Measurements from ENCODE around the gene GTF2E1. TPM values are rescaled to one million over a fixed set of nuclear protein-coding genes. Genes with fewer than 3 reads are reported as not detected.

The GTF2E1 gene
- total and polyA plus RNA-seq, 2 of the 4 experiments (the other 2 are of a cell fraction): 8.2 to 18.5 TPM

- Histone ChIP-seq H3K56ac (ENCODE audit: extremely low read depth, insufficient read depth, low read length) (no peak overlapping the region), H2AFZ (replicated peaks; ENCODE audit: low read length, poor library complexity) (no peak overlapping the region), H2AK5ac (ENCODE audit: low read depth, low read length) (no peak overlapping the region), H3K4me2 (ENCODE audit: low read depth, low read length) (no peak overlapping the region), H4K8ac (ENCODE audit: low read depth in 2 of 2, low read length in 2 of 2) (no peak overlapping the region), H3K27me3 (ENCODE audit: control insufficient read depth, insufficient read depth, low read length) (no peaks in the 10 kb centered on the region), H4K91ac (ENCODE audit: insufficient read depth, low read depth, low read length) (no peak overlapping the region), H3K9me1 (ENCODE audit: insufficient read depth, low read length) (peaks cover 5% of the 10 kb centered on the region), H3K4me1 (ENCODE audit: control insufficient read depth, insufficient read depth, low read length) (peaks cover 4% of the 10 kb centered on the region), H3K36me3 (ENCODE audit: control insufficient read depth, insufficient read depth, low read length) (0 out of 2 replicates have a peak, but pooled peaks cover 1% of the 10 kb centered on the region), H3K18ac (ENCODE audit: low read depth, low read length) (no peak overlapping the region), H3K4ac (ENCODE audit: low read depth, low read length) (no peak overlapping the region), H3K4me3 (ENCODE audit: insufficient read depth, low read depth, low read length) (no peak overlapping the region), H4K20me1 (ENCODE audit: insufficient read depth, low read length) (no peaks in the 10 kb centered on the region), H3K9ac (ENCODE audit: low read depth, low read length) (no peak overlapping the region), H2BK120ac (ENCODE audit: low read depth, low read length) (no peak overlapping the region), H4K5ac (ENCODE audit: low read depth, low read length) (no peak overlapping the region), H2BK5ac (ENCODE audit: low read depth, low read length, poor library complexity, severe bottlenecking) (no peak overlapping the region), H3K14ac (replicated peaks; ENCODE audit: low read depth, low read length) (no peak overlapping the region), H3K9me3 (ENCODE audit: control insufficient read depth, insufficient read depth, low read length) (no peaks in the 10 kb centered on the region), H2AK9ac (replicated peaks; ENCODE audit: low read depth, low read length, poor library complexity) (no peak overlapping the region), H2BK20ac (ENCODE audit: low read depth, low read length) (no peak overlapping the region), H2BK15ac (ENCODE audit: low read depth, low read length) (no peak overlapping the region), H3K79me1 (ENCODE audit: low read depth in 1 of 2, low read length in 2 of 2) (peaks cover 37 to 50% of the 10 kb centered on the region in 2 experiments), H3K23ac (ENCODE audit: low read depth, low read length) (no peak overlapping the region), H3K27ac (ENCODE audit: insufficient read depth, low read length) (no peak overlapping the region)
- ChIA-PET POLR2A (ENCODE audit: unreplicated experiment) (no interaction called here), CTCF (no interaction called here)
- 88% methylated on average over 1 of the region's 3 CpGs; no CpG with 5 or more reads in 1 of the 2 experiments for WGBS, 2 experiments (ENCODE audit: extremely low coverage in 2 of 2, insufficient read length in 1 of 2)
- dilution Hi-C loops (cut with HindIII; ENCODE audit: low sequenced_read_pairs, unreplicated experiment): no loop called here
- ATAC-seq (ENCODE audit: low read depth): no peak
- in situ Hi-C loops (cut with MboI; ENCODE audit: low sequenced_read_pairs): no loop called here
- no TSS peak for BruUV-seq (replicated peaks)
- intact Hi-C loops (cut with micrococcal nuclease): no loop called here
- DNase-seq: no peak
- TF ChIP-seq NFE2L2 (IDR thresholded peaks at IDR 0.05; ENCODE audit: low read depth, low read length): no peak
- no peak for TF ChIP-seq FOS (IDR thresholded peaks at IDR 0.05; ENCODE audit: low read depth, low read length)
Measured at GRCh38 chr3:120745466-120745865, 2.9 kb downstream of the GTF2E1 start.

All from IMR-90 (cell line).